Stimulated activated CD8-positive, alpha-beta memory T cell treated with anti-CD3 and anti-CD28 coated beads, Interleukin-7, amount 100 ng/mL, for 24 hours (primary cell): ENCODE data around the gene OBP2B.
"Not testable (repeated sequence)": the region's sequence is repeated elsewhere in the genome, so short reads cannot be mapped to it uniquely, and the experiment has no call there.

ENCODE experiments used
- DNase-seq: peaks from one replicate; pipeline ENCODE4 v3.0.0-alpha.2; 2020; ENCODE audit warnings: low read depth

The OBP2B gene

DNA sequence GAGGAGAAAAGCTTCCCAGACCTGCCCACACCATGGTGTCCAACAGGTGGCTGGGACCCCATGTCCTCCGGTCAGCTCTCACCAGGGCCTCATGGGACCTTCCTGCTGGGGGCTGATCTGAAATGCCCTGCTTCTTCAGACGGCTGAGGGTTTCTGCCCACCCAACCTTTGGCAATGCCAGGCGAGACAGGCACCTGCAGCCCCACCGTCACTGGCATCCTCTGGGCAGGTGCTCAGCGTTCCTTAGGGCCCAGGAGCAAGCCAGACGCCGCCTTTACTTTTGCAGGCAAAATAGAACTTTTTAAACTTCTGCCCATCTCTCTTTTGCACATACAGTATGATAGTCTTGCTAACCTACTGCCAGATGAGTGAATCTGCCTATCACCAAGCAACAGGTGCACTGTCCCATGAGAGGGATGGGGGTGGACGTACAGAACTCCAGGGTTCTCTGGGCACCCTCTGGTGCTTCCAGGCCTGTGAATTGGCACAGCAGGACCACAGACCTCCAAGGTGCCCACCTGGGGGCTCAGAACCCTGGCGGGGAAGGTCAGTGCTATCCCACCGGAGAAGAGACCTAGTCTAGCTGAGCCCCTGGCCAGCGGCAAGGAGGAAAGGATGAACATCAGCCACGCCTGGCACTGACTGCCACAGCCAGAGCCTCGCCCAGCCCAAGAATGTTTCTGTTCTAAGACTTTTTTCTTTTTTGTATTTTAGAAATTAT is 7.5 kb downstream of the OBP2B start:
- DNase-seq: no peak

DNA sequence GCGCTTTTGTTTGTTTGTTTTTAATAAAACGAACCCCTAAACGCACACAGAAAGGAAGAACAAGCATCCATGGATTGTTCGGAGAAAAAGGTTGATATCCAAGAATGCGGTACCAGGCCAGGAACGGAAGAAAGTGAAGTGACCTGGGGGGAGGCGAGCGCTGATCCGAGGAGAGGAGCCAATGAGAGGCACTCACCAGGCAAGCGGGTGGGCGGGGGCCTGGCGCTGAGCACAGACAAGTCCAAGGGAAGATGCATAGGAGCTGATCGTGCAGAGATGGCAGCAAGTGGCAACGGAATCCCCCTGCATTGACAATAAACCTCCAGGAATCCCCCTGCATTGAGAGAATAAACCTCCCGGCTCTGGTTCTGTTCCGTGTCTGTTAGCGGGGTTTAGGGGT is 8.4 kb downstream of the OBP2B start:
- DNase-seq: no peak

- no peak for DNase-seq
Measured at GRCh38 chr9:133199648-133200321, 9.3 kb downstream of the OBP2B start.

GRCh38 chr9:133195029-133195428 is 14.0 kb downstream of the OBP2B start:
- DNase-seq: no peak

GRCh38 chr9:133194597-133194996 is 14.5 kb downstream of the OBP2B start:
- no peak for DNase-seq

DNA sequence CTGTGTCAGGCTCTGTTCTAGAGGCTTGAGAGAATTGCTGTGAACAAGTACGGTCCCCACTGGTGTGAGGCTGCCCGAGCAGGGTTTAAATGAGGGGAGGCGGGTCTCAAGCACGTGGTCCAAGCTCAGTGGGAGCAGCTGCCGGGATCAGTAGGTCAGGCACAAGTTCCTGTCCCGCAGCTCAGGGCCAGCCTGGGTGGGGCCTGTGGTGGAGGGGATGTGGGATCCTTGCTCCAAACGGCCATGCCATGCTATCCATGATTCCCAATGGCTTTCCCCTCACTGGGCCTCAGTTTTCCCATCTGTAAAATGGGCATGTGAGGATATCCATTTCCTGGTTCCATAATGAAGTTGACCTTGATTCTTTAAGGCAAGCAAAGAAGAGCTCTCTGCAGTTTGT is 17.1 kb downstream of the OBP2B start:
- DNase-seq: no peak

GRCh38 chr9:133189826-133190225 is 19.2 kb downstream of the OBP2B start:
- DNase-seq: no peak

- no peak for DNase-seq
Measured at GRCh38 chr9:133188843-133189180, 20.2 kb downstream of the OBP2B start.

DNA sequence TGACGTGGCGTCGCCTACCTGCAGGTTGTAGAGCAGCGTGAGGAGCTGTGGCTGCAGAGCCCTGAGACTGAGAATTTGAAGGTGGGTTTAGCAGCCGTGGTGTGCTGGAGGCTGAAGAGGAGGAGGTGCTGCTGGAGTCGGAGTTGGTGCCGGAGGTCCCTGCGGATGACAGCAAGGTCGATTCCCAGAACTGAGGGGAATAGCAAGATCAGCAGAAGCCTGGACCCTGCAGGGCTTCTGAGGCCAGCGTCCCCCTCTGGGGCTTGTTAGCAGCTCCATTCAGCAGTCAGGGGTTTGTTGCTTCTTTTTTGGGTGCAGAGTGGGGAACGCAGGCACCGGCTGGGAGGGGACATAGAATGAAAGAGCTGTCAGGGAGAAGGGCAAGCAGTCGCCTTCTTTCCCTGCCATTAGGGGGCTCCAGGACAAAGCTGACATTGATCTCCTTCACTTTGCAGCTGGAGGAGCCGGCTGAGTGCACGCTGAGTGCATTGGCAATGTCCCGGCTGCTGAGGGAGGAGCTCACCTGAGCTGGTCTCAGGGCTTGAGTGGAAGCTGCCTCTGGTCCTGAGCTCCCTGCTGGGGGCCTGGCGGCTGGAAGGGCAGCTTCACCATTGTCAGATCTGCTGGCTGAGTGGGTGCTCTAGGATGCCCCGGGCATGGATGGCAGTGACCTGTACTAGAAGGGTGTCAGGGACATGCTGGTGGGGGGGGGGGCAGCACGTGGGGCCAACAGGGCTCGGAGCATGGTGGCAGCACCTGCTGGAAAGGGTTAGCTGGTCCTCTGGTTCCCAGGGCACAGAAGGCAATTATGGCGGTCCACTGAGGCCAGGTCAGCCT is 20.8 kb downstream of the OBP2B start:
- no peak for DNase-seq

- DNase-seq: no peak
Measured at GRCh38 chr9:133187561-133188005, 21.5 kb downstream of the OBP2B start.

- no peak for DNase-seq
Measured at GRCh38 chr9:133186736-133187135, 22.3 kb downstream of the OBP2B start.

GRCh38 chr9:133184971-133185370 is 24.1 kb downstream of the OBP2B start:
- peak; percentile 13 for DNase-seq

GRCh38 chr9:133182151-133182550 is 26.9 kb downstream of the OBP2B start:
- DNase-seq: no peak

GRCh38 chr9:133181561-133181960 is 27.5 kb downstream of the OBP2B start:
- no peak for DNase-seq

GRCh38 chr9:133180953-133181352 is 28.1 kb downstream of the OBP2B start:
- no peak for DNase-seq

- no peak for DNase-seq
Measured at GRCh38 chr9:133173056-133173455, 36.0 kb downstream of the OBP2B start.

GRCh38 chr9:133171161-133171961 is 37.7 kb downstream of the OBP2B start:
- no peak for DNase-seq

GRCh38 chr9:133170716-133171115 is 38.3 kb downstream of the OBP2B start:
- DNase-seq: no peak

- not testable (repeated sequence) for DNase-seq
Measured at GRCh38 chr9:133169687-133170086, 39.4 kb downstream of the OBP2B start.

DNA sequence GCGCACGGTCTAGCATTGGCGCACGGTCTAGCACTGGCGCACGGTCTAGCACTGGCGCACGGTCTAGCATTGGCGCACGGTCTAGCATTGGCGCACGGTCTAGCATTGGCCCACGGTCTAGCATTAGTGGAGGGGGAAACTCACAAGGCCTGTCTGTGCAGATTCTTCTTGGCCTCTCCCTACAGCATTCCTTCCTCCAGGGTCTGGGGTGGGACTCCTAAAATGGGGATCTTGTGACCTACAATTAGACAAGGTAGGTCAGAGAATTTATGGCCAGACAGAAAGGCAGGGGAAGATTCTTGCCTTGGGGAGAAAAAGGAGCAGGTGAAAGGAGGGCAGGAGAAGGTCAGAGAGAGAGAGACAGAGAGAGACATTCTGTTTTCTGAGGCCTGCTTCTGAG is 39.9 kb downstream of the OBP2B start:
- DNase-seq: no peak

GRCh38 chr9:133168432-133168831 is 40.6 kb downstream of the OBP2B start:
- DNase-seq: no peak

- DNase-seq: no peak
Measured at GRCh38 chr9:133167769-133168168, 41.3 kb downstream of the OBP2B start.
